SHP77 treated with DMSO at 0.1 percent for 48 hours (cell line): ENCODE data around the gene NUP43.
"Not testable (repeated sequence)": the region's sequence is repeated elsewhere in the genome, so short reads cannot be mapped to it uniquely, and the experiment has no call there.

Source experiments
- DNase-seq: peaks from one replicate; lab custom pipeline; 2025; lab: John Stamatoyannopoulos, UW

Gene NUP43

GRCh38 chr6:149749082-149749593 lies 2.8 kb upstream of the NUP43 start:
- not testable (repeated sequence) for DNase-seq

GRCh38 chr6:149745252-149745651 lies 1.1 kb downstream of the NUP43 start:
- not testable (repeated sequence) for DNase-seq

- no peak for DNase-seq
Measured at GRCh38 chr6:149734915-149735314, 11.4 kb downstream of the NUP43 start.

- no peak for DNase-seq
Measured at GRCh38 chr6:149733089-149733720, 13.1 kb downstream of the NUP43 start.

GRCh38 chr6:149729824-149730223 lies 16.5 kb downstream of the NUP43 start:
- DNase-seq: no peak

GRCh38 chr6:149728499-149729234 lies 17.7 kb downstream of the NUP43 start:
- no peak for DNase-seq

- DNase-seq: no peak
Measured at GRCh38 chr6:149727793-149728498, 18.4 kb downstream of the NUP43 start.

- no peak for DNase-seq
Measured at GRCh38 chr6:149725785-149726184, 20.5 kb downstream of the NUP43 start.

- DNase-seq: peak; percentile 16
Measured at GRCh38 chr6:149723771-149724417, 22.4 kb downstream of the NUP43 start.

GRCh38 chr6:149723262-149723661 lies 23.1 kb downstream of the NUP43 start:
- no peak for DNase-seq

GRCh38 chr6:149719531-149719930 lies 26.8 kb downstream of the NUP43 start:
- no peak for DNase-seq

- DNase-seq: peak; percentile 79
Measured at GRCh38 chr6:149717588-149718458, 28.5 kb downstream of the NUP43 start, which contains the start of gene LATS1. TSS of gene LATS1 (minus strand) at chr6:149718101. CDS start at chr6:149702126, 15,975 bp downstream.

GRCh38 chr6:149717255-149717587 lies 29.1 kb downstream of the NUP43 start:
- no peak for DNase-seq

GRCh38 chr6:149716181-149716963 lies 30.0 kb downstream of the NUP43 start:
- no peak for DNase-seq

GRCh38 chr6:149714442-149714841 lies 31.9 kb downstream of the NUP43 start:
- DNase-seq: no peak

- DNase-seq: no peak
Measured at GRCh38 chr6:149711711-149712110, 34.6 kb downstream of the NUP43 start.

GRCh38 chr6:149701714-149702113 lies 44.6 kb downstream of the NUP43 start:
- no peak for DNase-seq

GRCh38 chr6:149699150-149699549 lies 47.2 kb downstream of the NUP43 start:
- DNase-seq: no peak

GRCh38 chr6:149698175-149698574 lies 48.2 kb downstream of the NUP43 start:
- DNase-seq: no peak

- no peak for DNase-seq
Measured at GRCh38 chr6:149696901-149697300, 49.4 kb downstream of the NUP43 start.

- no peak for DNase-seq
Measured at GRCh38 chr6:149694921-149695320, 51.4 kb downstream of the NUP43 start.
